GM23338 (cell line): ENCODE measurements around the gene ZNF660. TPM values are rescaled to one million over a fixed set of nuclear protein-coding genes. Genes with fewer than 3 reads are reported as not detected.
"Not testable (repeated sequence)": the region's sequence is repeated elsewhere in the genome, so short reads cannot be mapped to it uniquely, and the experiment has no call there.

ENCODE experiments used
- ATAC-seq: fragments of 200-7000 bp; cut with Tn5 transposase; 3 replicates; pipeline ENCODE4 v1.9.1; 2020
- DNase-seq: peaks from one replicate; pipeline ENCODE4 v3.0.0-alpha.2; 2015; ENCODE audit warnings: low spot score
- H2AFZ ChIP-seq: fragments of 200-600 bp; sonication (generic); 2 replicates; pipeline ENCODE4 v1.8.0; 2016; ENCODE audit warnings: antibody characterized with exemption, mild to moderate bottlenecking, moderate library complexity
- H3F3A ChIP-seq: fragments of 200-600 bp; sonication (generic); replicated peaks from 2 replicates; pipeline ENCODE4 v1.8.0; 2017; ENCODE audit warnings: antibody characterized with exemption, mixed run types, low read depth
- H3K27ac ChIP-seq: fragments of 200-600 bp; sonication (generic); 2 replicates; pipeline ENCODE4 v1.6.1; 2016; ENCODE audit warnings: low read depth
- H3K27me3 ChIP-seq: fragments of 200-600 bp; sonication (generic); 2 replicates; pipeline ENCODE4 v1.8.0; 2016; ENCODE audit warnings: mild to moderate bottlenecking, mixed run types, moderate library complexity; ENCODE audit not compliant: insufficient read depth
- H3K36me3 ChIP-seq: fragments of 200-600 bp; sonication (generic); 2 replicates; pipeline ENCODE4 v1.8.0; 2016; ENCODE audit warnings: mild to moderate bottlenecking; ENCODE audit not compliant: insufficient read depth
- H3K4me1 ChIP-seq: fragments of 200-600 bp; sonication (generic); 2 replicates; pipeline ENCODE4 v1.8.0; 2016; ENCODE audit warnings: mild to moderate bottlenecking, moderate library complexity; ENCODE audit not compliant: insufficient read depth
- H3K4me2 ChIP-seq: fragments of 200-600 bp; sonication (generic); 2 replicates; pipeline ENCODE4 v1.7.1; 2017; ENCODE audit warnings: mixed run types
- H3K4me3 ChIP-seq: fragments of 200-600 bp; sonication (generic); 2 replicates; pipeline ENCODE4 v1.6.1; 2016; ENCODE audit warnings: mixed run types
- H3K79me2 ChIP-seq: fragments of 200-600 bp; sonication (generic); replicated peaks from 2 replicates; pipeline ENCODE4 v1.8.0; 2017; ENCODE audit warnings: mild to moderate bottlenecking; ENCODE audit not compliant: insufficient read depth
- H3K9me2 ChIP-seq: fragments of 200-600 bp; sonication (generic); 2 replicates; pipeline ENCODE4 v1.8.0; 2017; ENCODE audit not compliant: insufficient read depth
- H4K20me1 ChIP-seq: fragments of 200-600 bp; sonication (generic); replicated peaks from 2 replicates; pipeline ENCODE4 v1.8.0; 2017; ENCODE audit warnings: mild to moderate bottlenecking; ENCODE audit not compliant: insufficient read depth
- H3K27ac Mint-ChIP-seq: 2 replicates; pipeline ENCODE4 v1.8.0; 2020; ENCODE audit warnings: inconsistent platforms, mild to moderate bottlenecking, moderate library complexity, mixed read lengths
- H3K27me3 Mint-ChIP-seq: 3 replicates; pipeline ENCODE4 v1.8.0; 2022; ENCODE audit warnings: low read depth, mild to moderate bottlenecking, moderate library complexity, mixed read lengths, inconsistent platforms; ENCODE audit not compliant: insufficient read depth, poor library complexity
- H3K36me3 Mint-ChIP-seq: 3 replicates; pipeline ENCODE4 v1.8.0; 2021; ENCODE audit warnings: low read depth, mild to moderate bottlenecking, inconsistent platforms, moderate library complexity, mixed read lengths
- H3K4me1 Mint-ChIP-seq: 3 replicates; pipeline ENCODE4 v1.8.0; 2020; ENCODE audit warnings: mild to moderate bottlenecking, inconsistent platforms, mixed read lengths
- H3K4me3 Mint-ChIP-seq: 3 replicates; pipeline ENCODE4 v1.8.0; 2021; ENCODE audit warnings: moderate library complexity, mild to moderate bottlenecking, inconsistent platforms, mixed read lengths
- H3K9me3 Mint-ChIP-seq: 3 replicates; pipeline ENCODE4 v1.8.0; 2020; ENCODE audit warnings: moderate library complexity, mild to moderate bottlenecking, inconsistent platforms, mixed read lengths
- CREB1 ChIP-seq: fragments of 250-450 bp; sonication (Bioruptor Pico); IDR thresholded peaks from 2 replicates; pipeline ENCODE4 v1.5.0; 2020; ENCODE audit warnings: low read depth, mild to moderate bottlenecking, moderate library complexity
- ETS1 ChIP-seq: IDR thresholded peaks from 2 replicates; pipeline ENCODE4 v1.6.1; 2016; ENCODE audit warnings: antibody characterized with exemption
- EZH2 ChIP-seq: fragments of 200-600 bp; sonication (generic); IDR thresholded peaks from one replicate; pipeline ENCODE4 v1.8.0; 2017; ENCODE audit warnings: antibody characterized with exemption, mild to moderate bottlenecking, low read depth; ENCODE audit not compliant: unreplicated experiment
- EZH2phosphoT487 ChIP-seq: fragments of 200-600 bp; sonication (generic); IDR thresholded peaks from one replicate; pipeline ENCODE4 v1.8.1; 2018; ENCODE audit warnings: antibody characterized with exemption; ENCODE audit not compliant: unreplicated experiment
- JUNB ChIP-seq: IDR thresholded peaks from one replicate; pipeline ENCODE4 v1.6.1; 2016; ENCODE audit warnings: antibody characterized with exemption; ENCODE audit not compliant: unreplicated experiment
- POLR2AphosphoS5 ChIP-seq: IDR thresholded peaks from 2 replicates; pipeline ENCODE4 v1.6.1; 2016; ENCODE audit warnings: antibody characterized with exemption, low read depth
- REST ChIP-seq: IDR thresholded peaks from one replicate; pipeline ENCODE4 v1.6.1; 2018; ENCODE audit warnings: antibody characterized with exemption; ENCODE audit not compliant: unreplicated experiment
- STAT1 ChIP-seq: IDR thresholded peaks from one replicate; pipeline ENCODE4 v1.6.1; 2016; ENCODE audit warnings: antibody characterized with exemption; ENCODE audit not compliant: unreplicated experiment
- ZNF331 ChIP-seq: fragments of 250-450 bp; sonication (Bioruptor Pico); IDR thresholded peaks from 2 replicates; pipeline ENCODE4 v1.5.0; 2020; ENCODE audit warnings: low read depth, mild to moderate bottlenecking, moderate library complexity
- ZNF462 ChIP-seq: fragments of 250-450 bp; sonication (Bioruptor Pico); IDR thresholded peaks from 2 replicates; pipeline ENCODE4 v1.5.0; 2020; ENCODE audit warnings: mild to moderate bottlenecking, moderate library complexity
- polyA plus RNA-seq: library from polyadenylated mRNA; unstranded; fragments of >200 nt; fragmentation: Nextera tagmentation; extraction: Ambion mirVana; gene quantifications from 2 replicates; pipeline ENCODE4 v1.2.1, GENCODE V29; 2016
- total RNA-seq: library from RNA; depleted of rRNA; stranded (reverse); fragments of >200 nt; shearing (Covaris generic); gene quantifications from 2 replicates; pipeline ENCODE4 v1.2.3, GENCODE V29; 2014

ZNF660 gene
- total and polyA plus RNA-seq, 2 experiments from 2014 or later = 5.4 to 10.1 TPM

GRCh38 chr3:44576613-44577012, 8.2 kb upstream of the ZNF660 start (continued):
- no peak for TF ChIP-seq ZNF462 (CRISPR knock-in tag)
- no peak for TF ChIP-seq EZH2phosphoT487
- no peak for TF ChIP-seq CREB1 (CRISPR knock-in tag)
- no peak for TF ChIP-seq REST
- no peak for TF ChIP-seq ZNF331
- no peak for TF ChIP-seq STAT1
- TF ChIP-seq POLR2AphosphoS5 = no peak
- TF ChIP-seq EZH2 = no peak
- TF ChIP-seq JUNB = no peak
- no peak for TF ChIP-seq ETS1

- H3K9me2 ChIP-seq, H3K4me1 ChIP-seq, H3K4me2 ChIP-seq, H3K79me2 ChIP-seq, H3K9me3 Mint-ChIP-seq, H3K36me3 ChIP-seq, H2AFZ ChIP-seq, DNase-seq, H3K4me3 ChIP-seq, H3K27me3 Mint-ChIP-seq, H3K27ac ChIP-seq, H3K4me3 Mint-ChIP-seq, H3K4me1 Mint-ChIP-seq, H3F3A ChIP-seq, H3K27ac Mint-ChIP-seq, H4K20me1 ChIP-seq, ATAC-seq: not testable (repeated sequence)
- peaks cover 28% of the 10 kb centered on the region for H3K36me3 Mint-ChIP-seq
- H3K27me3 ChIP-seq = peaks cover 18% of the 10 kb centered on the region
These were observed 7.3 kb upstream of the ZNF660 start for GRCh38 chr3:44577354-44577952.

GRCh38 chr3:44578316-44578715, 6.4 kb upstream of the ZNF660 start:
- not testable (repeated sequence) for ATAC-seq, H4K20me1 ChIP-seq, H3F3A ChIP-seq, H3K4me1 ChIP-seq, H3K36me3 ChIP-seq, H3K4me3 Mint-ChIP-seq, H3K27me3 Mint-ChIP-seq, H3K9me2 ChIP-seq, H3K79me2 ChIP-seq, H3K9me3 Mint-ChIP-seq, H3K4me2 ChIP-seq, H3K4me1 Mint-ChIP-seq, DNase-seq, H3K27ac ChIP-seq, H2AFZ ChIP-seq, H3K4me3 ChIP-seq, H3K27ac Mint-ChIP-seq
- peaks cover 23% of the 10 kb centered on the region for H3K36me3 Mint-ChIP-seq
- H3K27me3 ChIP-seq = peaks cover 20% of the 10 kb centered on the region
